Kidney epithelial cell (primary cell): ENCODE results near the gene MRPL42. TPM values are rescaled to one million over a fixed set of nuclear protein-coding genes. Genes with fewer than 3 reads are reported as not detected.

Experiments used
- DNase-seq: peaks from one replicate; pipeline ENCODE4 v3.0.0-alpha.2; 2010; ENCODE audit warnings: low read depth
- H3K27me3 ChIP-seq: 2 replicates; pipeline ENCODE4 v1.6.0; 2011; ENCODE audit warnings: low read length; ENCODE audit not compliant: control insufficient read depth, insufficient read depth
- H3K36me3 ChIP-seq: 2 replicates; pipeline ENCODE4 v1.5.1; 2011; ENCODE audit warnings: low read length; ENCODE audit not compliant: control insufficient read depth, insufficient read depth
- H3K4me3 ChIP-seq: 2 replicates; pipeline ENCODE4 v1.5.1; 2011; ENCODE audit warnings: low read depth, mild to moderate bottlenecking, control low read depth, low read length
- total RNA-seq: library from RNA; depleted of rRNA; stranded (reverse); fragments of >200 nt; gene quantifications from 2 replicates; pipeline ENCODE4 v1.2.3, GENCODE V29; 2015
- TF ChIP-seq, protein P1 (sequence below): IDR thresholded peaks from 2 replicates; pipeline ENCODE4 v1.5.1; 2011; ENCODE audit warnings: mild to moderate bottlenecking, moderate library complexity, low read length, control low read depth, inconsistent platforms; ENCODE audit not compliant: insufficient read depth, poor library complexity, severe bottlenecking

The MRPL42 gene
- total RNA-seq, result 74.3 and 95.1 TPM in 2 replicates

- Histone ChIP-seq H3K36me3 (no peaks in the 10 kb centered on the region), H3K27me3 (no peaks in the 10 kb centered on the region), H3K4me3 (peak within 1 kb of the TSS; percentile 80)
- peak; percentile 48 for DNase-seq
- TF ChIP-seq, protein P1, sequence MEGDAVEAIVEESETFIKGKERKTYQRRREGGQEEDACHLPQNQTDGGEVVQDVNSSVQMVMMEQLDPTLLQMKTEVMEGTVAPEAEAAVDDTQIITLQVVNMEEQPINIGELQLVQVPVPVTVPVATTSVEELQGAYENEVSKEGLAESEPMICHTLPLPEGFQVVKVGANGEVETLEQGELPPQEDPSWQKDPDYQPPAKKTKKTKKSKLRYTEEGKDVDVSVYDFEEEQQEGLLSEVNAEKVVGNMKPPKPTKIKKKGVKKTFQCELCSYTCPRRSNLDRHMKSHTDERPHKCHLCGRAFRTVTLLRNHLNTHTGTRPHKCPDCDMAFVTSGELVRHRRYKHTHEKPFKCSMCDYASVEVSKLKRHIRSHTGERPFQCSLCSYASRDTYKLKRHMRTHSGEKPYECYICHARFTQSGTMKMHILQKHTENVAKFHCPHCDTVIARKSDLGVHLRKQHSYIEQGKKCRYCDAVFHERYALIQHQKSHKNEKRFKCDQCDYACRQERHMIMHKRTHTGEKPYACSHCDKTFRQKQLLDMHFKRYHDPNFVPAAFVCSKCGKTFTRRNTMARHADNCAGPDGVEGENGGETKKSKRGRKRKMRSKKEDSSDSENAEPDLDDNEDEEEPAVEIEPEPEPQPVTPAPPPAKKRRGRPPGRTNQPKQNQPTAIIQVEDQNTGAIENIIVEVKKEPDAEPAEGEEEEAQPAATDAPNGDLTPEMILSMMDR, result peak; percentile 79
Measured at GRCh38 chr12:93467351-93468007, at the start of gene MRPL42. Gene MRPL42, plus strand, starts transcription at chr12:93467514. Its CDS starts 1,772 bp downstream, at chr12:93469286.

GRCh38 chr12:93417967-93418480 is 49.3 kb upstream of the MRPL42 start:
- Histone ChIP-seq H3K27me3 (no peaks in the 10 kb centered on the region), H3K4me3 (no peak overlapping the region), H3K36me3 (no peaks in the 10 kb centered on the region)
- DNase-seq, result no peak
- TF ChIP-seq, protein P1, result no peak

- H3K36me3 ChIP-seq, result no peaks in the 10 kb centered on the region
- TF ChIP-seq, protein P1, result peak; percentile 42
- H3K4me3 ChIP-seq, result no peak overlapping the region
- DNase-seq, result peak; percentile 18
- H3K27me3 ChIP-seq, result no peaks in the 10 kb centered on the region
Measured at GRCh38 chr12:93419388-93420034, 47.8 kb upstream of the MRPL42 start.

DNA sequence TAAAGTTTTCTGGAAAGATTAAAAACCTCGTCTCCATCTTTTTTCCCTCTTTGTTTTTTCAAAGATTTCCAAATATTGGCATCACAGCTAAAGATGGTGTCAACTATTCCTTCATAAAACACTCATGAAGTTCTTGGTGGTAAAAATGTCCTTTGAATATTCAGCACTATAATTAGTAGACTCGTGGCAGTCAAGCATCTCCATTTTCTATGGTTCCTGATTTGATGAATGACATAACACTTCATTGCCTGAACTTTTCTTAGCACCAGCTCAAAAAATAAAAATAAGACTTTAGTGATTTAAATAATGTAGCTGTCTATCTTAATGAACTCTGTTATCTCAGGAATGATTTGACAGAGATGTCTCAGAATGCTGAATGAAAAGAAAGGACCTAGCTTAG is 45.3 kb upstream of the MRPL42 start:
- no peak overlapping the region for H3K4me3 ChIP-seq
- DNase-seq, result no peak
- H3K36me3 ChIP-seq, result no peaks in the 10 kb centered on the region
- H3K27me3 ChIP-seq, result no peaks in the 10 kb centered on the region
- TF ChIP-seq, protein P1, result no peak

DNA sequence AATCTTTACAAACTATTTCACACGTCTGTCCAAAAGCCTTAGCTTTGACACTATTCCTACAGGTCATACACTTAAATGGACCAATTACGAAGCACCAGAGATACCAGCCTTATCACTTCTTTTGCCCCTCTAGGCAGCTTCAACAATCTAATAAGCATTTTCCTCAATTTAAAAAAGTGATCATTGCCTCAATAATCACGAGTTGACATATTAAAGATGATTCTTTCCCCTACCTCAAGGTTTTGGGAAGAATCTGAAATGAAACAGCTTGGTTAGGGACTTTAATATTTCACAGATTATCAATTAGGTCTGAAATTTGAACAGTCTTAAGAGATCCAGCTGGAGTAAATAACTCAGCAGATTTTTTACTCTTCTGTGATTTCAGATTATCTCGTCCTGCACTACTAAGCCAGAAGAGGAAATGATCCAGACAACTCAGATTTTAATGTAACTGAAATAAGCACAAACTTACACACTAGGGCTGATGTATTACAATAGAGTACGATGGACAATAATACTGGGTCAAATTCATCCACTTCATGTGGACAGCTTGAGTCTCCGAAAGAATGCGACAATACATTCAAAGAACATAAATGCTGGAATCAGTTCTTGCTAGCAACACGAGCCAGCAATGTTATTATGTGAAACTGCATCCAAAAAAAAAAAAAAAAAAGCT is 41.4 kb upstream of the MRPL42 start:
- TF ChIP-seq, protein P1, result no peak
- no peaks in the 10 kb centered on the region for H3K27me3 ChIP-seq
- no peak for DNase-seq
- H3K36me3 ChIP-seq, result no peaks in the 10 kb centered on the region
- H3K4me3 ChIP-seq, result no peak overlapping the region
